ENCODE results near the gene ZFHX3. TPM values are rescaled to one million over a fixed set of nuclear protein-coding genes. Genes with fewer than 3 reads are reported as not detected.

Gene ZFHX3
- total and polyA plus RNA-seq, 2 donors (not counting 1 experiment from before 2014, with no cell fraction given) = 0.54 to 6.6 TPM

DNA sequence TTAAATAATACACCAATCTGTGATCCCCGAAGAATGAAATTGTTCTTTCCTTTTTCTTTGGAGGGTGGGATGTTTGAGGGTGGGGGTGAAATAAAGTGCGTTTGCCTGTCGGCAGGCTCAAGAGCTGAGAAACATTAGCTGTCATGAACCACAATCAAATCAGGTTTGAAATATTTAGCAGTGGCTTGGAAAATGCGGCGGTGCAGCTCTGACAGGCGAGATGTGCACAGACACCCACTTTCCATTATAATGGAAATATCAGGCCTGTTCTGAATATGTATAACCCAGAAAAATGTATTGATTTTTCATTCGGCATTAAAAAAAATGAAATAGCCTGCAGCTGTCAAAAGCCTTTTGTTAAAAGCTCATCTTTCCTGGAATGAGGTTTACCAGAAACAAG lies 212.8 kb downstream of the ZFHX3 start:
- no peaks in the 10 kb centered on the region for H3K27me3 Mint-ChIP-seq
- H3K27ac ChIP-seq (ENCODE audit: low read length in 2 of 2) = no peak overlapping the region
- H3K4me1 ChIP-seq (ENCODE audit: control insufficient read depth in 2 of 2, insufficient read depth in 2 of 2, low read length in 2 of 2) = peaks cover 0 to 2% of the 10 kb centered on the region in 2 donors
- no peaks in the 10 kb centered on the region for H3K9me3 ChIP-seq (ENCODE audit: control extremely low read depth in 1 of 3, control insufficient read depth in 2 of 3, insufficient read depth in 1 of 3, low read length in 2 of 3)
- TF ChIP-seq, protein P1, sequence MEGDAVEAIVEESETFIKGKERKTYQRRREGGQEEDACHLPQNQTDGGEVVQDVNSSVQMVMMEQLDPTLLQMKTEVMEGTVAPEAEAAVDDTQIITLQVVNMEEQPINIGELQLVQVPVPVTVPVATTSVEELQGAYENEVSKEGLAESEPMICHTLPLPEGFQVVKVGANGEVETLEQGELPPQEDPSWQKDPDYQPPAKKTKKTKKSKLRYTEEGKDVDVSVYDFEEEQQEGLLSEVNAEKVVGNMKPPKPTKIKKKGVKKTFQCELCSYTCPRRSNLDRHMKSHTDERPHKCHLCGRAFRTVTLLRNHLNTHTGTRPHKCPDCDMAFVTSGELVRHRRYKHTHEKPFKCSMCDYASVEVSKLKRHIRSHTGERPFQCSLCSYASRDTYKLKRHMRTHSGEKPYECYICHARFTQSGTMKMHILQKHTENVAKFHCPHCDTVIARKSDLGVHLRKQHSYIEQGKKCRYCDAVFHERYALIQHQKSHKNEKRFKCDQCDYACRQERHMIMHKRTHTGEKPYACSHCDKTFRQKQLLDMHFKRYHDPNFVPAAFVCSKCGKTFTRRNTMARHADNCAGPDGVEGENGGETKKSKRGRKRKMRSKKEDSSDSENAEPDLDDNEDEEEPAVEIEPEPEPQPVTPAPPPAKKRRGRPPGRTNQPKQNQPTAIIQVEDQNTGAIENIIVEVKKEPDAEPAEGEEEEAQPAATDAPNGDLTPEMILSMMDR (IDR thresholded peaks at IDR 0.05) = no peak
- no peak for TF ChIP-seq EZH2 (IDR thresholded peaks at IDR 0.05; ENCODE audit: borderline replicate concordance, insufficient read depth, low read depth, low read length, poor library complexity, severe bottlenecking)
- WGBS (ENCODE audit: insufficient coverage) = no CpG with 5 or more reads among the region's 7 CpGs
- H3K4me2 ChIP-seq (replicated peaks; ENCODE audit: low read depth, low read length, poor library complexity, severe bottlenecking) = no peak overlapping the region
- H3K27me3 ChIP-seq (replicated peaks in 1 of 4; ENCODE audit: control extremely low read depth in 1 of 4, control insufficient read depth in 3 of 4, insufficient read depth in 4 of 4, low read length in 3 of 4) = no peaks in the 10 kb centered on the region
- H2AFZ ChIP-seq (ENCODE audit: insufficient read depth, low read depth, low read length, poor library complexity, severe bottlenecking) = no peak overlapping the region
- no peak overlapping the region for H3K4me3 Mint-ChIP-seq
- no peaks in the 10 kb centered on the region for H3K36me3 ChIP-seq (replicated peaks in 1 of 2; ENCODE audit: control extremely low read depth in 1 of 2, control insufficient read depth in 1 of 2, extremely low read depth in 1 of 2, insufficient read depth in 2 of 2, low read length in 1 of 2)
- no peak overlapping the region for H3K4me3 ChIP-seq (ENCODE audit: control extremely low read depth in 1 of 5, extremely low read depth in 1 of 5, insufficient read depth in 1 of 5, low read depth in 2 of 5, low read length in 4 of 5)
- intact Hi-C loops (cut with micrococcal nuclease) = no loop called here
- H3K27ac Mint-ChIP-seq = no peak overlapping the region
- ChIA-PET CTCF (interaction anchor here (1.3 kb wide), 1 partner anchor 15 kb away, joined by 5 read pairs; no protein-coding TSS in a partner anchor), POLR2A (no interaction called here)
- peaks cover 3% of the 10 kb centered on the region for H3K4me1 Mint-ChIP-seq
- H3K9ac ChIP-seq (ENCODE audit: low read length) = no peak overlapping the region
- H4K20me1 ChIP-seq (ENCODE audit: control insufficient read depth, insufficient read depth, low read length, poor library complexity, severe bottlenecking) = no peaks in the 10 kb centered on the region
- H3K79me2 ChIP-seq (ENCODE audit: control insufficient read depth, insufficient read depth, low read length) = no peaks in the 10 kb centered on the region
- ATAC-seq (ENCODE audit: low read depth) = no peak
- no peak for DNase-seq
- H3K9me3 Mint-ChIP-seq (ENCODE audit: insufficient read depth) = no peaks in the 10 kb centered on the region

DNA sequence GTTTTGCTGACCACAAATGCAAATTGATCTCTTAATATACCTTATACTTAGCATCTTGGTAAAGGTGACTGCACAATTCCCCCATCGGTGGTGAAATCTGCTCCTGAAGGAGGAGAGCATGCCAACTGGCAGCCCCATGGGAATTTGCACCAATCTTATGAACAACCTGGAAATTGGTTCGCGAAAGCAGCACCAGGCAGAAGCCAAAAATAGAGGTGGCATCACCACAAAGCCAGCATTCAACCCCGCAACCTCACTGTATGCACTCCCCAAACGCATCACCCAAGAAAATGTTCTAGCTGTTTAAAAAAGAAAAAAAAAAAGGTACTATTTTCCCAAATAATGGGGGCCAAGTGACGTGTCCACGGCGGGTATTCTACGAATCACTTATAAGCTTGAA lies 213.4 kb downstream of the ZFHX3 start:
- Mint-ChIP-seq H3K9me3 (ENCODE audit: insufficient read depth) (no peaks in the 10 kb centered on the region), H3K27me3 (no peaks in the 10 kb centered on the region), H3K27ac (no peak overlapping the region), H3K4me3 (no peak overlapping the region), H3K4me1 (peaks cover 2% of the 10 kb centered on the region)
- CTCF ChIA-PET = interaction anchor here (0.9 to 1.3 kb wide), 2 partner anchors 15 to 16 kb away, joined by 3 to 5 read pairs; no protein-coding TSS in a partner anchor
- Histone ChIP-seq H3K9me3 (ENCODE audit: control extremely low read depth in 1 of 3, control insufficient read depth in 2 of 3, insufficient read depth in 1 of 3, low read length in 2 of 3) (no peaks in the 10 kb centered on the region), H3K4me1 (ENCODE audit: control insufficient read depth in 2 of 2, insufficient read depth in 2 of 2, low read length in 2 of 2) (peaks cover 0 to 2% of the 10 kb centered on the region in 2 donors), H3K9ac (ENCODE audit: low read length) (no peak overlapping the region), H3K79me2 (ENCODE audit: control insufficient read depth, insufficient read depth, low read length) (no peaks in the 10 kb centered on the region), H3K4me2 (replicated peaks; ENCODE audit: low read depth, low read length, poor library complexity, severe bottlenecking) (no peak overlapping the region), H3K27ac (ENCODE audit: low read length in 2 of 2) (no peak overlapping the region), H2AFZ (ENCODE audit: insufficient read depth, low read depth, low read length, poor library complexity, severe bottlenecking) (no peak overlapping the region), H3K4me3 (ENCODE audit: control extremely low read depth in 1 of 5, extremely low read depth in 1 of 5, insufficient read depth in 1 of 5, low read depth in 2 of 5, low read length in 4 of 5) (no peak overlapping the region), H3K36me3 (replicated peaks in 1 of 2; ENCODE audit: control extremely low read depth in 1 of 2, control insufficient read depth in 1 of 2, extremely low read depth in 1 of 2, insufficient read depth in 2 of 2, low read length in 1 of 2) (no peaks in the 10 kb centered on the region), H3K27me3 (replicated peaks in 1 of 4; ENCODE audit: control extremely low read depth in 1 of 4, control insufficient read depth in 3 of 4, insufficient read depth in 4 of 4, low read length in 3 of 4) (no peaks in the 10 kb centered on the region), H4K20me1 (ENCODE audit: control insufficient read depth, insufficient read depth, low read length, poor library complexity, severe bottlenecking) (no peaks in the 10 kb centered on the region)
- DNase-seq (no peak), ATAC-seq (ENCODE audit: low read depth) (no peak)
- POLR2A ChIA-PET = no interaction called here
- 68% methylated on average over 4 of the region's 9 CpGs for WGBS (ENCODE audit: insufficient coverage)
- intact Hi-C loops (cut with micrococcal nuclease) = loop anchor here (5.0 kb wide), 1 partner anchor 213 kb away; the partner anchor contains the start of gene ZFHX3
- TF ChIP-seq EZH2 (IDR thresholded peaks at IDR 0.05; ENCODE audit: borderline replicate concordance, insufficient read depth, low read depth, low read length, poor library complexity, severe bottlenecking) = no peak
- TF ChIP-seq, protein P1 (IDR thresholded peaks at IDR 0.05) = no peak

Data from B cell (primary cell).